Measurements from ENCODE around the gene USP1. TPM values are rescaled to one million over a fixed set of nuclear protein-coding genes. Genes with fewer than 3 reads are reported as not detected.

Gene USP1
- polyA plus RNA-seq, 4 donors, result 59.3 to 75.4 (median 68.0) TPM

GRCh38 chr1:62426237-62426636 is 10.6 kb upstream of the USP1 start:
- no peak for DNase-seq (ENCODE audit: low read depth in 4 of 4, low spot score in 2 of 4)

GRCh38 chr1:62426794-62427193 is 10.1 kb upstream of the USP1 start:
- DNase-seq (ENCODE audit: low read depth in 4 of 4, low spot score in 2 of 4), result no peak

GRCh38 chr1:62428351-62428750 is 8.5 kb upstream of the USP1 start:
- no peak for DNase-seq (ENCODE audit: low read depth in 4 of 4, low spot score in 2 of 4)

- DNase-seq (ENCODE audit: low read depth in 4 of 4, low spot score in 2 of 4), result no peak
Observed at GRCh38 chr1:62429581-62429980, 7.3 kb upstream of the USP1 start.

GRCh38 chr1:62433861-62434617 is 2.8 kb upstream of the USP1 start:
- DNase-seq (ENCODE audit: low read depth in 4 of 4, low spot score in 2 of 4), result no peak

- no peak for DNase-seq (ENCODE audit: low read depth in 4 of 4, low spot score in 2 of 4)
Observed at GRCh38 chr1:62434618-62435001, 2.2 kb upstream of the USP1 start.

GRCh38 chr1:62435231-62436038 is 1.4 kb upstream of the USP1 start:
- peak in 3 of 4 donors; percentile 43 to 52 (median 50) for DNase-seq (ENCODE audit: low read depth in 4 of 4, low spot score in 2 of 4)

GRCh38 chr1:62436039-62436465 is 797 bp upstream of the USP1 start:
- peak in 1 of 4 donors; percentile 98 for DNase-seq (ENCODE audit: low read depth in 4 of 4, low spot score in 2 of 4)

GRCh38 chr1:62437273-62437940 is 558 bp downstream of the USP1 start:
- DNase-seq (ENCODE audit: low read depth in 4 of 4, low spot score in 2 of 4), result peak in 1 of 4 donors; percentile 19

- DNase-seq (ENCODE audit: low read depth in 4 of 4, low spot score in 2 of 4), result peak in 1 of 4 donors; percentile 23
Observed at GRCh38 chr1:62438163-62438562, 1.3 kb downstream of the USP1 start.

GRCh38 chr1:62439652-62440371 is 3.0 kb downstream of the USP1 start:
- DNase-seq (ENCODE audit: low read depth in 4 of 4, low spot score in 2 of 4), result no peak

GRCh38 chr1:62444701-62445100 is 7.9 kb downstream of the USP1 start:
- DNase-seq (ENCODE audit: low read depth in 4 of 4, low spot score in 2 of 4), result no peak

GRCh38 chr1:62448221-62448933 is 11.5 kb downstream of the USP1 start:
- DNase-seq (ENCODE audit: low read depth in 4 of 4, low spot score in 2 of 4), result no peak

GRCh38 chr1:62450301-62450700 is 13.5 kb downstream of the USP1 start:
- no peak for DNase-seq (ENCODE audit: low read depth in 4 of 4, low spot score in 2 of 4)

- no peak for DNase-seq (ENCODE audit: low read depth in 4 of 4, low spot score in 2 of 4)
Observed at GRCh38 chr1:62452951-62453350, 16.1 kb downstream of the USP1 start.

- DNase-seq (ENCODE audit: low read depth in 4 of 4, low spot score in 2 of 4), result no peak
Observed at GRCh38 chr1:62457955-62458354, 21.1 kb downstream of the USP1 start.

GRCh38 chr1:62462370-62462769 is 25.5 kb downstream of the USP1 start:
- DNase-seq (ENCODE audit: low read depth in 4 of 4, low spot score in 2 of 4), result no peak

GRCh38 chr1:62467092-62467491 is 30.2 kb downstream of the USP1 start:
- no peak for DNase-seq (ENCODE audit: low read depth in 4 of 4, low spot score in 2 of 4)

- no peak for DNase-seq (ENCODE audit: low read depth in 4 of 4, low spot score in 2 of 4)
Observed at GRCh38 chr1:62476525-62477219, 39.8 kb downstream of the USP1 start.
